ENCODE data around the gene INSYN2A. TPM values are rescaled to one million over a fixed set of nuclear protein-coding genes. Genes with fewer than 3 reads are reported as not detected.

The INSYN2A gene
- polyA plus RNA-seq, 1 experiment: 0.04 TPM

DNA sequence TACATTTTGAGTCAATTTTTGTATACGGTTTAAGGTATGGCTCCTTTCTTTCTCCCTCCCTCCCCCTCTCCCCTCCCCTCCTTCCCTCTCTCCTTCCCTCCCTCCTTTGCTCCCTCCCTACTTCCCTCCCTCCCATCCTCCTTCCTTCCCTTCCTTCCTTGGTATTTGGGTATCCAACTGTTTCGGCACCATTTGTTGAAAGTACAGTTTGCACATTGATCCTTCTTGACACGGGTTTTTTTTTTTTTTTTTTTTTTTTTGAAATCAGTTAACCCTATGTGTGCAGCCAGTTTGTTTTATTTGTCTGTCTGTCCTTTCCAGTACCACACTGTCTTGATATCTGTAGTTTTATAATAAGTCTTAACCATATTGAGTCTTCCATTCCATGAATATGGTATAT lies 39.9 kb upstream of the INSYN2A start:
- POLR2A ChIA-PET: no interaction called here
- CTCF ChIA-PET: no interaction called here
- H3K4me3 ChIP-seq (ENCODE audit: low read depth, low read length): no peak overlapping the region
- TF ChIP-seq, protein P1, sequence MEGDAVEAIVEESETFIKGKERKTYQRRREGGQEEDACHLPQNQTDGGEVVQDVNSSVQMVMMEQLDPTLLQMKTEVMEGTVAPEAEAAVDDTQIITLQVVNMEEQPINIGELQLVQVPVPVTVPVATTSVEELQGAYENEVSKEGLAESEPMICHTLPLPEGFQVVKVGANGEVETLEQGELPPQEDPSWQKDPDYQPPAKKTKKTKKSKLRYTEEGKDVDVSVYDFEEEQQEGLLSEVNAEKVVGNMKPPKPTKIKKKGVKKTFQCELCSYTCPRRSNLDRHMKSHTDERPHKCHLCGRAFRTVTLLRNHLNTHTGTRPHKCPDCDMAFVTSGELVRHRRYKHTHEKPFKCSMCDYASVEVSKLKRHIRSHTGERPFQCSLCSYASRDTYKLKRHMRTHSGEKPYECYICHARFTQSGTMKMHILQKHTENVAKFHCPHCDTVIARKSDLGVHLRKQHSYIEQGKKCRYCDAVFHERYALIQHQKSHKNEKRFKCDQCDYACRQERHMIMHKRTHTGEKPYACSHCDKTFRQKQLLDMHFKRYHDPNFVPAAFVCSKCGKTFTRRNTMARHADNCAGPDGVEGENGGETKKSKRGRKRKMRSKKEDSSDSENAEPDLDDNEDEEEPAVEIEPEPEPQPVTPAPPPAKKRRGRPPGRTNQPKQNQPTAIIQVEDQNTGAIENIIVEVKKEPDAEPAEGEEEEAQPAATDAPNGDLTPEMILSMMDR (IDR thresholded peaks at IDR 0.05; ENCODE audit: insufficient read depth, low read depth, low read length): no peak
- H3K36me3 ChIP-seq (ENCODE audit: control insufficient read depth, insufficient read depth, low read length): no peaks in the 10 kb centered on the region
- no peaks in the 10 kb centered on the region for H3K27me3 ChIP-seq (ENCODE audit: control insufficient read depth, insufficient read depth, low read length)
- no peak for DNase-seq (ENCODE audit: low read depth)

DNA sequence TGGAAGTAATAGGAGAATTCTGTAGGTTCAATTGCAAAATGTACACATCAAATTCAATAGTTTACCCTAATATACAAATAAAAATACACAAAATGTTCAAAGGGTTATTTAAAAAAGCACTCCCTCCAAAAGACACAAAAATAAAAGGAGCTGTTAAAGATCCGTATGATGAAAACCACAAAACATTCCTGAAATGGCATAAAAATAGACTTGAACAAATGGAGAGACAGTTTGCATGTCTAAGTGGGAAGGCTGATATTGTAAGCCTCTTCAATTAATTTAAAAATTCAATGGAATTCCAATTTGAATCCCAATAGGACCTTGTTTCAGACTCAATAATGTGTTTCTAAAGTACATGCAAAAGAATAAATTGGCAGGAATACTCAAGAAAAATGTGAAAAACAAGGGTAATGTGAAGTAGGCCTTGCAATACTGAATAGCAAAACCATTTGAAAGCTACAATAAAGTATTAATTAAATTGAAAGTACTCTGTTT lies 38.0 kb upstream of the INSYN2A start:
- H3K4me3 ChIP-seq (ENCODE audit: low read depth, low read length): no peak overlapping the region
- no peak for DNase-seq (ENCODE audit: low read depth)
- CTCF ChIA-PET: interaction anchor here (1.3 kb wide), 1 partner anchor 9 kb away, joined by 3 read pairs; no protein-coding TSS in a partner anchor
- TF ChIP-seq, protein P1 (IDR thresholded peaks at IDR 0.05; ENCODE audit: insufficient read depth, low read depth, low read length): no peak
- no peaks in the 10 kb centered on the region for H3K27me3 ChIP-seq (ENCODE audit: control insufficient read depth, insufficient read depth, low read length)
- no peaks in the 10 kb centered on the region for H3K36me3 ChIP-seq (ENCODE audit: control insufficient read depth, insufficient read depth, low read length)
- POLR2A ChIA-PET: no interaction called here

DNA sequence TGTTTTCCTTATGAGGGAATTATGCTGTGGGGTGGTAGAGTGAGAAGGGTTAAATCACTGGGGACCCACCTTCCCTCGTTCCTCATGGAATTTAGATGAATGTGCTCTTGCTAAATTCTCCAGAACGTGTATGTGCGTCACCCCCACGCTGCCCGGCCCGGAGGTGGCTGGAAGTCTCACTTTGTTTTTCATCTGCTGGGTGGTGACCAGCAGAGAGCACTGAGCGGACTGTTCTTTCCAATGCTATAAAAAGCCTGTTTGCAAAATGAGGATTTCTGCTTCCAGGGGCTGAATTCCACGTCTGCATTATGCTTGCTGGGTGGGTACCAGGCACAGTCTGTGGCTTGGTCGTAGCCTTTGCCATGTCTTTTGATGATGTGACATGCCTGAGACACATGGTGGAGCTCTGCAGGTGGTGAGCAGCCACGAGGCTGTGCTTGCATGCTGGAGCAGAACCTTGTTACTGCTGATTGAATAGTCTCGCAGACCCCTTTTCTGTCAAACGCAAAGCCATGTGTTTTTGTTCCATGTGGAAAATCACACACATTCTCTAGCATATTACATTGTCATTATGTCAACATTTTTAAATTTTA lies 31.9 kb upstream of the INSYN2A start:
- H3K27me3 ChIP-seq (ENCODE audit: control insufficient read depth, insufficient read depth, low read length): no peaks in the 10 kb centered on the region
- ChIA-PET POLR2A (no interaction called here), CTCF (interaction anchor here (2.4 kb wide), 1 partner anchor 12 kb away, joined by 7 read pairs; no protein-coding TSS in a partner anchor)
- H3K36me3 ChIP-seq (ENCODE audit: control insufficient read depth, insufficient read depth, low read length): no peaks in the 10 kb centered on the region
- TF ChIP-seq, protein P1 (IDR thresholded peaks at IDR 0.05; ENCODE audit: insufficient read depth, low read depth, low read length): no peak
- no peak overlapping the region for H3K4me3 ChIP-seq (ENCODE audit: low read depth, low read length)
- no peak for DNase-seq (ENCODE audit: low read depth)

DNA sequence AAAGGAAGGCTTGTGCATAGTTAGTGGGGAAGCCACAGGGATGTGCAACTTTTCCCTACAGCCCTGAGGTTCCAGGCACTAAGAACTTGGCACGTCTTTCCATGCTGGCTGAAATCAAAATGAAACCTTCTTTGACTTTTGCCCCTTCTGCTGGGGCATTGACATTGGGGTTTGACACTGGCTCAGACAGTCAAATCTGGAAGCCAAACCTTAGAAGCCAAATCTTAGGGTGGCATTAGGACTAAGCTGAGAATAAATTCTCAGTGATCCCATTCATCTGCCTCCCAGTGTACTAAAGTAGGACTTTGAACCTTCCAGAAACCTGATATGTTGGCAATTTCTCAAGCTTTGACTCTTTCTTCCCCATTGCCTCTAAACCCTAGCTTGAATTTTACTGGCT lies 31.3 kb upstream of the INSYN2A start:
- H3K27me3 ChIP-seq (ENCODE audit: control insufficient read depth, insufficient read depth, low read length): no peaks in the 10 kb centered on the region
- DNase-seq (ENCODE audit: low read depth): no peak
- POLR2A ChIA-PET: no interaction called here
- CTCF ChIA-PET: interaction anchor here (2.4 kb wide), 1 partner anchor 11 kb away, joined by 7 read pairs; no protein-coding TSS in a partner anchor
- no peaks in the 10 kb centered on the region for H3K36me3 ChIP-seq (ENCODE audit: control insufficient read depth, insufficient read depth, low read length)
- TF ChIP-seq, protein P1 (IDR thresholded peaks at IDR 0.05; ENCODE audit: insufficient read depth, low read depth, low read length): no peak
- H3K4me3 ChIP-seq (ENCODE audit: low read depth, low read length): no peak overlapping the region

DNA sequence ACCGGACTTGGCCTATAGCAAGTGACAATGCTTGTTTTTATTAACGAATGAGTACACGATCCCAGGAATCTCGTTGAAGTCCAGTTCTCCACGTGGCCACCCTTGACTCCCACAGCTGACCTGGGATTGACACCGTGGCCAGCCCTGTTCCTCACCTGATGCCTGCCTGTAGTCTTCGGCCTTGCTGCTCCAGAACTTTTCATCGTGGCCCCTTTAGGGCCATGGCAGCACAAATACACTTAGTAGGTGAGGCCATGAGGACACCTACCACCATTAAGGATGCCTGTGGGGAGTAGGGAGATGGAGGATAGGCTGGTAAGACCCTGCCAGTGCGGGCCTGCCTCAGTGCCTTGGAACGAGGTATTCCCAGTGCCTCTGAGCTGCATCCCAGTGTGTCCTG lies 30.6 kb upstream of the INSYN2A start:
- DNase-seq (ENCODE audit: low read depth): no peak
- Histone ChIP-seq H3K36me3 (ENCODE audit: control insufficient read depth, insufficient read depth, low read length) (no peaks in the 10 kb centered on the region), H3K4me3 (ENCODE audit: low read depth, low read length) (no peak overlapping the region), H3K27me3 (ENCODE audit: control insufficient read depth, insufficient read depth, low read length) (no peaks in the 10 kb centered on the region)
- POLR2A ChIA-PET: no interaction called here
- CTCF ChIA-PET: interaction anchor here (2.4 kb wide), 1 partner anchor 11 kb away, joined by 7 read pairs; no protein-coding TSS in a partner anchor
- TF ChIP-seq, protein P1 (IDR thresholded peaks at IDR 0.05; ENCODE audit: insufficient read depth, low read depth, low read length): no peak
